Activated CD4-positive, alpha-beta T cell treated with anti-CD3 and anti-CD28 coated beads, Interleukin-2, amount 50 U/mL, for 1 hour (primary cell): ENCODE data around the gene GLB1L2.
A peak's percentile ranks its signal among the peaks of the same experiment; 100 is the strongest.

Source experiments
- DNase-seq: peaks from one replicate; pipeline ENCODE4 v3.0.0-alpha.2; 2020

Gene GLB1L2

DNA sequence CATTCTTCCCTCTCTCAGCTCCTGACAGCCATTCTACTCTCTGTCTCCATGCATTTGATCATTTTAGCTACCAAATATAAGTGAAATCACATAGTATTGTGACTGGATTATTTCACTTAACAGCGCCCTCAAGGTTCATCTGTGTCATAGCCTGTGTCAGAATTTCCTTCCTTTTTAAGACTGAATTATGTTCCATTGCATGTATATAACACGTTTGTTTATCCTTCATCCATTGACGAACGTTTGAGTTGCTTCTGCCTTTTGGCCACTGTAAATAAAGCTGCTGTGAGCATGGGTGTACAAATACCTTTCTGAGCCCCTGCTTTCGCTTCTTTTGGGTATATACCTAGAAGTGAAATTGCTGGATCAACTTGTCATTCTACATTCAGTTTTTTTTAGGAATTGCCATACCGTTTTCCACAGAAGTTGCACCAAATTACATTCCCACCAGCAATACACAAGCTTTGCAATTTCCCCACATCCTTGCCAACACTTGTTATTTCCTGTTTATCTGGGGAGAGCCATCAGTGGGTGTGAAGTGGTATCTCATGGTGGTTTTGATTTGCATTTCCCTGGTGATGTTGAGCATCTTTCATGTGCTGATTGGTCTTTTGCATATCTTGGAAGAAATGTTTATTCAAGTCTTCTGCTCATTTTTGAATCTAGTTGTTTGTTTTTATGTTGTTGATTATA is 17.5 kb downstream of the GLB1L2 start:
- DNase-seq, result no peak

DNA sequence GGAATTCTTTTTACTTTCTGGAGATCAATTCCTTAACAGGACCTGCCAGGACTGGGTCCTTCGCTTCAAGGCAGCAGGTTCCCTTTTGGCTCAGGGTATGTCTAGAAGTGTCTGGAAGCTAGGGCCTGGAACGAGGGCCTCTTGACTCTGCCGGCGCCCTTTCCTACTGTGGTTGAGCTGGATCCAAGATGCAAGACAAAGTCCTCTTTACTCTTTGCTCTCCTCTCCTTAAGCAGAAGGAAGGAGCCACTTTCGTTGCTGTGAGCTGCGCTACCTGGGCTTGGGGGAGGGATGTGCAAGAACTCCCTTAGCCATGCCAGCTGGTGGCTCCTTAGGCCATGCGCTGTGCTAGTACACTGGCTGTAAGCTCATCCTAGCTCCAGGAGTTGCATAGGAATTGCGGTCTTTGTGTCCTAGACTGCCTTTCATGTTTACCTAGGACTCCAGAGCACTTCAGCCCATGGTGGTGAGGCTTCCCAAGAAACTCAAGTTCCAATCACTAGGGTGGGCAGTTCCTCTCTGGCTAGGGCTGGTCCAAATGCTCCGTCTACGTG is 18.1 kb downstream of the GLB1L2 start:
- DNase-seq, result no peak

DNA sequence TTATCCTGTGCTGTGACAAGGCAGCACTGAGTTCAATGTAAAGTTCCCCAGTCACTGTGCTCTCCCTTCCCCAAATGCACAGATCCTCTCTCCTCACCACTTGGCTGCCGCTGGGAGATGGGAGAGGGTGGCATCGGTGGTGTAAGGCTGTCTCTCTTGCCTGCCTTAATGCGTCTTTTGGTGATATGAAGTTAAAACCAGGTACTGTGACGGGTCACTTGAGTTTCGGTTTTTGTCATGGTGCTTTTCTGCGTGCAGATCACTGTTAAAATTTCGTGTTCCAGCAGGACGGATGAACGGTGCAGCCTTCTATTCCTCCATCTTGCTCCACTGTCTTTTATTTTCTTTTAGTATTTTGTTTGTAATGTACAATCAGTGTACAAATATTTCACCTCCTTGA is 18.6 kb downstream of the GLB1L2 start:
- DNase-seq, result no peak

DNA sequence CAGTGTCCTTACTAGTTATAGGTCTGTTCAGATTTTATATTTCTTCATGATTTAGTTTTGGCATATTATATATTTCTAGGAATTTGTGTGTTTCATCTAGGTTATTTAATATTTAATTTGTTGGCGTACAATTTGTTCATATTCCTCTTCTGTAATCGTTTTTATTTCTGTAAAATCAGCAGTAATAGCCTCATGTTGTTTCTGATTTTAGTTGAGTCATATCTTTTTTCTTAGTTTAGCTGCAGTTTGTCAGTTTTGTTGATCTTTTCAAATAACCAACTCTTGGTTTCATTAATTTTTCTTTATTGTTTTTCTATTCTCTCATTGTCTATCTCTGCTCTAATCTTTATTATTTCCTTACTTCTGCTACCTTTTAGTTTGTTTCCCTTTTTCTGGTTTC is 20.3 kb downstream of the GLB1L2 start:
- DNase-seq, result no peak

DNA sequence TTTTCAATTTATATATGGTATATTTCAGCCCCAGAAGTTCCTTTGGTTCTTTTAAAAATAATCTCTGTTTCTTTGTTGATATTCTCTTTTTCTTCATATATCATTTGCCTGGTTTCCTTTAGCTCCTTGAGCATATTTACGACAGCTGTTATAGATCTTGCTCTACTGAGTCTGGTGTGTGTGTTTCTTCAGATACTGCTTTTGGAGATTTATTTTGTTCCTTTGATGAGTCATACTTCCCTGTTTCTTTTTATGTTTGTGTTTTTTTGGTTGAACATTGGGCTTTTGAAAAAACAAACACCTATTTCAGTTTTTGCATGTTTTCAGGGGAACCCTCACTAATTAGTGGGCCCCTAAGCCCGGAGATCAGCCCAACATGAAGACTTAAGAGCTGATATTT is 23.3 kb downstream of the GLB1L2 start:
- DNase-seq, result no peak

DNA sequence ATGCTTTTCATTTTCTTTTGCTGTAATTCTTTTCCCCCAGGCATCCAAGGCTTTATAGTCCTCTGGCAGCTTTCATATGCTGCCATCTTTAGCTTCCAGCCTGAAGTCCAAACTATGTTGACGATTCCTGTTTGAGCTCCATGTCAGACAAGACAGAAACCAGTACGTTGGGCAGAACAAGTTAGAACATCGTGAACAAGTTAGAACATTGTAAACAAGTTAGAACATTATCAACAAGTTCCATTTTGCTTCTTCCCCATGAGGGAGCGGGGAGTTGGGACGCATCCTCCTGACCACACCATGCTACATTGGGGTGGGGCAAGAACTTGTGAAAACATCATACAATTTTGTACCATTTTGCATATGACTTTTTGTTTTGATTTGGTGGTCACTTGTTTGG is 23.9 kb downstream of the GLB1L2 start:
- DNase-seq, result no peak

DNA sequence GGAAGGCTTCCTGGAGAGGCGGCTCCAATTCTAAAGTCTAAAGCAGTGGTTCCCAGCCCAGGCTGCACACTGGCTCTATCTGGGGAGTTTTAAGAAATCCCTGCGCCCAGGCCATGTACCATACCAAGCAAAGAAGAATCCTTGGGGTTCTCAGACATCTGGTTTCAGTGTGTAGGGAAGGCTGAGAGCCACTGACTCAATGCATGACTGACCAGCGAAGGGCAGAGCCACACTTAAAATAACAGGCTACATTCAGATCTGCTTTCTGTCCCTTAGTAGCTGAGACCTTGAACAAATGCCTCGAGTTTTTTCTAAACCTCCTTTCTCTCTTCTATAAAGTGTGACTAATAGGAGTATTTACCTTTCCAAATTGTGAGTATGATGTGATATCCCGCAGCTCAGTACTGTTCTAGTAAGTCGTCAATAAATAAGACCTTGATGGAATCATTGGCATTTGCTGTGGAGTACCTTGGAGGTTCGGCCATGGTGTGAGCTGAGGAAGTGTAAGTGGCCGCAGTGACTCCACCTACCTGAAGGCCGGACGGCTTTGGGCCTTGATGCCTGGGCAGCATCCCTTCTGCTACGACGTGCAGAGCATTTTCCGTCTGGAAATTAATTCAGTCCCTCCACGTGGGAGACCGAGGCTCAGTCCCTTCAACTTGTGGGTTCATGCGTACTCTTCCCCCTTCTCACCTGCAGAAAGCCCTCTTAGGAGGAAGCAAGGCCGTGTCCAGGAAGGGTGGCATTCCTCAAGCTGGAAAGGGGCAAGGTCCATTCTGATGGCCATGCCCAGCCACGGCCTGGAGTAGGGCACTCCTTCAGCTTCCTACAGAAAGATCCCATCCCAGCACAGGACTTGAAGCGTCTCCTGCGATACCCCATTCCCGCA is 25.1 kb downstream of the GLB1L2 start:
- DNase-seq, result no peak

DNA sequence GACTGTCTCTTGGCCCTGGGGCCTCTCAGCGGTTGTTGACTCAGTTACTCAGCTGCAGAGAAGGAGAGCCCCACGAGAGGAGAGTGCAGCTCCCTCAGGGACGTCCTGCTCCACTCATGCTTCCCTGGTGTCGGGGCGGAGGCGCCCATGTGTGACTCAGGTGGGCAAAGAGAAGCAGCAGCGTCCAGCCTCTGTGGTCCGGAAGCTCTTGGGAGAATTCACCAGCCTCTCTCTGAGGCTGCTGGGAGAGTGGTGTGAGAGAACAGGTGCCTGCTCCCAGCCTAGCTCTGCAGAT is 25.7 kb downstream of the GLB1L2 start:
- no peak for DNase-seq

DNA sequence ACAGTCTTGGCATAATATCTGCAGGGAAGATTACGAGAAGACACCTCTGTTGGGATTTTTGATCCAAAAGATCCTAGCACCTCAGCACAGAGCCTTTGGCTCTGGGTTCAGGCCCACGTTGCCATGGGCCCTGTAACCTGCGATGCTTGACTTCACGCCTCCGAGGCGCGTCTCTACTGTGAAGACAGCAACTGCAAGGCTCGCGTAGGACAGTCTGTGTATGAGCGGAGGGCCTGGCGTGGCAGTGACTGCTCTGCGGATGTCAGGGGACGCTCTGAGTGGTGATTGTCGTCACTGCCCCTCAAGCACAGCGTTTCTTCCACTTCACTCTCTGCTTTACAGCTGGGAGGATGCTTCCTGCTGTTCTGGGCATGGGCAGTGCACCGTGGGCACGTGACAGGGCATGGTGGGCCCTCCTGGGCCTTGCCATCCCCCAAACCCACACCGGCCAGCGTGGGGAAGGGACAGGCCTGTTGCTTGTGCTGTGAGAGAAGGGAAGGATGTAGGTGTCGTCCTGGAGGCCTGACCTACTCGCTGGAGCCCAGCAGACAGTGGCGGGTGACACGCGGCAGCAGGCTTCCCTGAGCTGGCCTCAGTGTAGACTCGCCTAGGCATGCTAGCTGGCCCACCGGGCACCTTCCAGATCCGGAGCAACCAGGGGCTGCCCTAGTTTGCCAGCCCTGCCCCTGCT is 26.5 kb downstream of the GLB1L2 start:
- DNase-seq, result no peak

DNA sequence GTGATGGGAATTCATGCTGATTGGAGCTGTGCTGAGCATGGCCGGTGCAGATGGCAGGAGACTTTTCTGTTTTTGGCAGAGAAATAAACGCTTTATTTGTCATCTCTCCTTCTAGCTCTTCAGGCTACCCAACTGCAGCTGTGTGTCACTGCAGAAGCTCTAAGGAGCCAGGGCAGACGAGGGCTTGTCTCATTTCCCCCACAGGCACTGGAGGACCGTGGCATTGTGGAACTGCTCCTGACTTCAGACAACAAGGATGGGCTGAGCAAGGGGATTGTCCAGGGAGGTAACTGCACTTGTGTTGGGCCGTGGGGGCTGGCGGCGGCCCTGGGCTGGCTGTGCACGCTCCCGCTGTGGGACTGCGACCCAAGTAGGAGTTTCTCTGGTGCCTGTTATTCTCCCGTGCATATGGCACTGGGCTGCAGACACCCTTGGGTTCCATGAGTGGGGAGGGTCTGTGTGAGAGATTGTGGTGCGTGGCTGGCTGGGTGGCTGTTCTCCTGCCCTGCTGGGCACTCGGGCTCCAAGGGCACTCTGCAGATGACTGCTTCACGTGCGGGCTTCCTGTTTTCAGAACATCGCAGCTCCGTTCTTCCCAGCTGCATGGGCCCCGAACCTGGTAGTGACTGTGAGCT is 27.2 kb downstream of the GLB1L2 start:
- DNase-seq, result no peak

DNA sequence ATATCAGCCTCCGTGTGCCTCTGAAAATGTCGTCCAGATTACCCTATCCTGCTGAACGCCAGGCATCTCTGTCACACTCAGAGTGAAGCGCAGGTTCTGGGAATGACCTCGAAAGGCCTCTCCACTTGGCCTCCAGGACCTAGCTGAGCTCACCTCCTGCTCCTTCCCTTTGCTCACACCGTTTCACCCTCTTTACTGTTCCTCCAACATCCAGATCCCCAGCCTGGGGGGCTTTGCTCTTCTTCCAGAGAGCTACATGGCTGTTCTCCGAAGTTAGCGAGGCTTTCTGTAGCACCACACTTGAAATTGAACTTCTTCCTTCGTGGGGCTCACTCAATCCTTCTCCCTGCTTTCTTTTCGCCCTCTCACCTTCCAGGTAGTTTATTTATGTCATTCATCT is 27.9 kb downstream of the GLB1L2 start:
- no peak for DNase-seq

DNA sequence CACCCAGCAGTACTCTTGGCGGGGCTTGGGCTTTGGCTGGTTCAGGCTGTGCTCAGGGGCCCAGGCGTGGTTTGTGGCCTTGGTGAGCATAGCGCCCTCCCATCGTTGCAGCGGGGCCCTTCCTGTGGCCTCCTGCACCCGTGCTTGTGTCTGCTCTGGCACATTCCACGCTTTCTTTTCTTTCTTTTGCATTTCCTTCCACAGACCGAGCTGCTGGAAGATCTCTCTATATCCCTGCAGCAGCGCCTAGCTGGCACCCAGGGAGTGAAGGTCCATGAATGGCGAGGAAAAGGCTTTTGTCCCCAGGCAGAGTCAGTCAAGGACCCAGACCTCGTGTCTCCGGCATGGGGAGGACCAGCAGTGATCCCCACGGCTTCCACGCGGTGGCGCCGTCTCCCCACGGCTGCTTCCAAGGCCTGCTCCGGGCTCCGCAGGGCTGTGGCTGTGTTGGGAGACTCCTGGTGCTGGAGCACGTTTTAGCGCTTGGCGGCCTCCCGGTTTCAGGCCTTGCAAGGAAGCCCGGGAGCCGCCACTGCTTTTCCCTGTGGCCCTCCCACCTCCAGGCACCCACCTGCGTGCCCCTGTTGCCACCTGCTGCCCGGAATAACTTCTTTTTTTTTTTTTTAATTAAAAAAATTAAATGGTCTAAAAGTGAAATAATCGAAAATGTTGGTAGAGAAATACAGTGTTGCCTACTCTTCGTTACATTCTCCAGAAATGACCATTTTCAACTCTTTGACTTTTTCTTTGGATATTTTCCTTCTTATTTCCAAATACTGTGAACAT is 28.5 kb downstream of the GLB1L2 start:
- DNase-seq, result peak; percentile 70

DNA sequence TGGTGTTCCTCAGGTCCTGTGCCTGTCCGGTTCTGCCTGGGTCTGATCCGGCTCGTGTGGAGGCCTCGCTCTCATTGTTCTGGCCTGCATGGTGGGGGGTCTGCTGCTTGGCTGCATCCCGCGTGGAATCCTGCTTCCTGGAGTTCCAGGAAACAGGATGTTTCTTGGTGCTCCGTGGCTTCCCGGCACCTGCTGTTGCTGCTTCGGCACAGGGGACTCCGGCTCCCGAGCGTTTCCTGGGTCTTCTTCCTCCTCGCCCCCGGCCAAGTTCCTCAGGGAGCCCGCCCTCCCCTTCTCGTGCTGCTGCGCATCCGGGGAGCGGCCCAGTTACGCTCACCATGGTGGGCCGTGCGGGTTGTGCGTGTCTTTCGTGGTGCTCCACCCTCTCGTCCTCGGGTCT is 29.9 kb downstream of the GLB1L2 start:
- DNase-seq, result no peak

DNA sequence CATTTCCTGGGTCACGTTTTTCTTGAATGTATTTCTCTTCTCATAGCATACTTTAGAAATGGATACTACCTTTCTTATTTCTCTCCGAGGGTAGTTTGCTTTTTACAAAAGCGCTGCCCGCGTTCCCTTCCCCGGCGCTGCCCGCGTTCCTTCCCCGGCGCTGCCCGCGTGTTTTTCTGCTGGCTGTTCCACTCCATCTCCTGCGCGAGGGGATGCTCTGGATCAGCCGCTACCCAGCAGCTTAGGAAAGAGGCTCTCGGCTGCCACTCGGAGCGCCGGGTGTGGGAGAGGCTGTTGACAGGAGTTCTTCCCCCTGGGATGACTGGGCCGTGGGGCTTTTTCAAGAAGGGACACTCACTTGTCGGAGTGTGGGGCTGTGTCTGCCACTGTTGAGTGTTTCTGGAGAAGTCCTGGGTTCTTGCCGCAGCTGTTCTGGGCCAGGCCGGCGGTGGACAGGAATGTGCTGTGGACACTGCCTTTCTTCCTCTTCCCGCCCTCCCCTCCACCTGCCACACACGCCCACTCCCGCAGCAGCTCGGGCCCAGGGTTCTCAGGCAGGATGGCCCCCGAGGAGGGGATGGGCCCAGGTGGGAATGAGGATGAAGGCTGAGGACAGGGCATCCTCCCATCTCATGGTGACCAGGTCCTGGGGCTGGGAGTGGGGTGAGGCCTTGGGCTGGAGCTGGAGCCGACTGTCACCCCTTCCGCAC is 30.6 kb downstream of the GLB1L2 start:
- no peak for DNase-seq

DNA sequence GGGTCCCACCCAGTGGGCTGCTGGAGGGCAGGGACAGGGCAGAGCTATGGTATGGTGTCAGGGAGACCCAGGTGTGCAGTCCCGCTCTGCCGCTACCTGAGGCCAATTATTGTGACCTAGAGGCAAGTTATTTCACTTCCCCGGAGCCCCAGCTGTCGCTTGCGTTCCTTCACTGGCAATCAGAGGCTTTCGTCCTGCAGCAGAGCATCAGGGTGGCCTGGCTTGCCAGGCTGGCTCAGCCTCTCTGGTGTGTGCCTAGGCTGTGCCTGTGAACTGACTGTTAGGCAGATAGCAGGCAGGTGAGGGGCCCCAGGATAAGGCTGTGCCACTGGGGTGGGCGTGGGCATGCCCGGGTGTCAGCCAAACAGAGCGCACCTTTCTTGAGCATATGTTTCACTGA is 31.4 kb downstream of the GLB1L2 start:
- DNase-seq, result no peak

DNA sequence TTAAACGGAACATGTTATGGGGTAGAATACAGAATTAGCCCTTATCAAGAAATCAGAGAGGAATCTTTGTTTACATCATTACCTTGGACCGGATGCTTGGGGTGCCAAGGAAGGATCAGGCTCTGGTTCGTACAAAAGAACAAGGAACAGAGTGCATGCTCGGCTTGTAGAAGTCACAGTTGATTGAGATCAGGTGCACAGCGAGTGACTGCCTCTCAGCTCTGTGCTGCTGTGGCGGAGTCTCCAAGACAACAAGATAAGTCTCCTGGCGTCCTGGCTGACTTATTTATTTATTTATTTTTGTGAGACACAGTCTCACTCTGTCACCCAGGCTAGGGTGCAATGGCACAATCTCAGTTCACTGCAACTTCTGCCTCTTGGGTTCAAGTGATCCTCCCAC is 31.8 kb downstream of the GLB1L2 start:
- DNase-seq, result no peak

DNA sequence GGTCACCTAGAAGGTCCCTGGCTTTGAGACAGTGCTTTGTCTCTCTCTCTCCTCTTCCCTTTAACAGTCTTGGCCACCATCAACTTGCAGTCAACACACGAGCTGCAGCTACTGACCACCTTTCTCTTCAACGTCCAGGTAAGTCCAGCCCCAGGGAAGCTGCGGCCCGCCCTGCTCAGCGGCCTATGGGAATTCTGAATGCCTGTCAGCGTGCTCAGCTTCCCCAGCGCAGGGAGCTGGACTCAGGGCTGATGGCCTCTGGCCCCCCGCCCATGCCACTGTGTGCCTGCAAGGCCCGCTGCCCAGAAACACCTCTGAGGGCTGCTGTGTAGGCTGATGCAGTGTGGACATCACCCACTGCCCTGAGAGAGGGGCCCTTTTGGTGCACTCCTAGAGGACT is 32.5 kb downstream of the GLB1L2 start:
- no peak for DNase-seq

DNA sequence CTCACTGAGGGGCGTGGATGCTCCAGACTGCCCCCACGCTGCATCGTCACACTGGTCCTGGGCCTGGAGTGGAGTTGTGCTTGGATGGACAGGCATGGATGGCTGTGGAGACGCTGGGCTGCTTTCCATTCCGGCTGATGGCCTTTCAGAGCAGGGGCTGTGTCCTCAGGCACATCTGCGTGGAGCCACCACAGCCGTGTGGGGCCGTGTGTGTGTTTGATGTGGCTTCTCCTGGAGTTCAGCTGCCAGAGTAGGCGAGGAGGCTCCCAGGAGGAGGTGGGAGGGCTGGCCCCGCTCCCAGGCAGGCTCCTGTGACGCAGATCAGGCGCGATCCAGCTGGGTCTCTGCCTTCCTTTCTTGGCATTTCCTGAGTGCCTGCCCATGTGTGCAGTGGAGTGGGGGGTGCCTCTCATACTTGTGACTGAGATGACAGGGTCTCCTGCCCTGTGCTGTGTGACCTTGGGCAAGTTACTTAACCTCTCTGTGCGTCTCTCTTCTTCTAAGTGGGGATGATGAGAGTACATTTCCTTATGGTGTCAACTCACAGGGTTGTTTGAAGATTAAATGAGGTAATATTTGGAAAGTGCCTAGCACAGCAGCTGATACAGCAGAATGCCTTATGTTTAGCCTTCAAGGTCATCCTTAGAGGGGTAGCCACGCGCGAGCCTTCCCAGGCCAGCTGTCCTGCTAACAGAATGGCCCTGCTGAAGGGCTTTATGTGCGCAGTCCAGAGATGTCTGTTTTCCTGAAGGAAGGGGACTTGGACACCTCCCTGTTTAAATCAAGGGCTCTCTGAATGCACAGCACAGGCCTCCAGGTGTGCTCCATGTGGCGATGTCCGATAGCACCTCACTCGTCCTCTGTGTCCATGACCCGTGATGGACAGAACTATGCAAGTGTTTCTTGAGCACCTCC is 33.5 kb downstream of the GLB1L2 start:
- DNase-seq, result no peak

DNA sequence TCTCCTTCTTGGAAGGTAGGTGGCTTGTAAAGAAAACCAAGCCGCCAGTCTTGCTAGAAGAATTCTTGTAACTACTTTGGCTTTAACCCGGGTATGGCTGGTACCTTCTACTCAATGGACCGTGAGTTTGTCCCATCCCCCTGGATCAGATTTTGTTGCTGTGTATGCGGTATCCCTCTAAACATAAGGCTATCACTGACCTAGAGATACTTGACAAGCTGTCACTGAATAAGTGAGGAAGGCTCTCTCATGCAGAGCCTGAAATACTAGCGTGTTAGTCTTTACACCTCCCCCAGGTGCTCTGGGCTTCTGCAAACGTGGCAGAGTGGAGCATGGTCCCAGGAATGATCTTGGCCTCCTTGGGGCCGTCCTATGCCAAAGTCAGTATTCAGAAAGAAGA is 34.5 kb downstream of the GLB1L2 start:
- no peak for DNase-seq

DNA sequence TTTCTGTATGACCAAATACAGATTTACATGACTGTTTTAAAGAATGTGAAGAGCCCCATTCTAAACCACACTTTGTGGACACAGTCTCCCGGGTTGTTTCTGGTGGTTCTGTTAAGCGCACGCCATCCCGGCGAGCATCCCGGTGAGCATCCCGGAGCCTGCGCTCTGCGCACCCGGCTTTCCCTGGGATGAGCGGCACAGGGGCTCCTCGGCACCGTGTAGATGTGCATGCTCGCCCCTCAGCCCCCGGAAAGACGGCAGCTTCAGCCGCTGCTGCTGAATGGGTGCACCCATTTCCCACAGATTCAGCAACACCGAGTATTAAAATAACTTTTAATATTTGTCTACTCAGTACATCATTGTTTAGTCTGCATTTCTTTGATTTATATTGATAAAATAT is 36.0 kb downstream of the GLB1L2 start:
- no peak for DNase-seq
